HFFc6 (cell line): ENCODE data around the gene NATD1. TPM values are rescaled to one million over a fixed set of nuclear protein-coding genes. Genes with fewer than 3 reads are reported as not detected.

ENCODE experiments used
- DNase-seq: peaks from one replicate; pipeline ENCODE4 v3.0.0-alpha.2; 2018
- H3K27ac Mint-ChIP-seq: 2 replicates; pipeline ENCODE4 v1.8.0; 2020; ENCODE audit warnings: mild to moderate bottlenecking, mixed read lengths
- H3K27me3 Mint-ChIP-seq: 2 replicates; pipeline ENCODE4 v1.8.0; 2021; ENCODE audit warnings: mild to moderate bottlenecking, moderate library complexity, mixed read lengths; ENCODE audit not compliant: insufficient read depth
- H3K36me3 Mint-ChIP-seq: 2 replicates; pipeline ENCODE4 v1.8.0; 2021; ENCODE audit warnings: low read depth, mixed read lengths
- H3K4me1 Mint-ChIP-seq: 2 replicates; pipeline ENCODE4 v1.8.0; 2020; ENCODE audit warnings: low read depth, mixed read lengths
- H3K4me3 Mint-ChIP-seq: 2 replicates; pipeline ENCODE4 v1.8.0; 2020; ENCODE audit warnings: mild to moderate bottlenecking, moderate library complexity, mixed read lengths
- H3K9me3 Mint-ChIP-seq: 2 replicates; pipeline ENCODE4 v1.8.0; 2020; ENCODE audit warnings: mild to moderate bottlenecking, mixed read lengths
- CTCF ChIP-seq: fragments of 200-600 bp; sonication (generic); IDR thresholded peaks from 2 replicates; pipeline ENCODE4 v1.5.0; 2021; ENCODE audit warnings: antibody characterized with exemption, mild to moderate bottlenecking
- total RNA-seq, 6 experiments: library from RNA; stranded (reverse); fragmentation: NEBNext Ultra II Directional; extraction: Animal tissue kit (Norgen Biotek cat#: 25700); gene quantifications; 2 replicates in 1 of 6; 3 replicates in 5 of 6; pipeline ENCODE4 v1.2.3, GENCODE V29; 2021

Gene NATD1
- total RNA-seq, 6 experiments from 2014 or later = 3.7 to 7.9 (median 4.1) TPM

- no peaks in the 10 kb centered on the region; the same call in 1 of the 2 replicates for H3K27me3 Mint-ChIP-seq
- DNase-seq = no peak
- peaks cover 3% of the 10 kb centered on the region; the same call in 1 of the 2 replicates for H3K36me3 Mint-ChIP-seq
- H3K4me3 Mint-ChIP-seq = peak overlapping the region; percentile 97
- peaks cover 51% of the 10 kb centered on the region for H3K4me1 Mint-ChIP-seq
- no peak for TF ChIP-seq CTCF
- H3K9me3 Mint-ChIP-seq = no peaks in the 10 kb centered on the region
- H3K27ac Mint-ChIP-seq = peak overlapping the region; percentile 45
These were observed 37.3 kb downstream of the NATD1 start for GRCh38 chr17:21215935-21216334.

- Mint-ChIP-seq H3K4me1 (peaks cover 60% of the 10 kb centered on the region), H3K27me3 (no peaks in the 10 kb centered on the region; the same call in 1 of the 2 replicates), H3K9me3 (no peaks in the 10 kb centered on the region), H3K4me3 (peak overlapping the region; percentile 97), H3K36me3 (peaks cover 7% of the 10 kb centered on the region; the same call in 1 of the 2 replicates), H3K27ac (peak overlapping the region; percentile 78)
- no peak for TF ChIP-seq CTCF
- DNase-seq = no peak
These were observed 38.3 kb downstream of the NATD1 start for GRCh38 chr17:21214777-21215541.

- peaks cover 66% of the 10 kb centered on the region for H3K4me1 Mint-ChIP-seq
- H3K9me3 Mint-ChIP-seq = no peaks in the 10 kb centered on the region
- H3K36me3 Mint-ChIP-seq = peaks cover 7% of the 10 kb centered on the region; the same call in 1 of the 2 replicates
- DNase-seq = peak; percentile 95
- peak within 1 kb of the TSS; percentile 94 for H3K27ac Mint-ChIP-seq
- H3K27me3 Mint-ChIP-seq = no peaks in the 10 kb centered on the region; the same call in 1 of the 2 replicates
- peak within 1 kb of the TSS; percentile 97 for H3K4me3 Mint-ChIP-seq
- peak; percentile 43 for TF ChIP-seq CTCF
These were observed 39.0 kb downstream of the NATD1 start, which contains the start of gene TMEM11 for GRCh38 chr17:21214015-21214776. Gene TMEM11 (minus strand): TSS chr17:21214161. CDS start chr17:21214152, 9 bp downstream.

GRCh38 chr17:21213638-21214014, 39.6 kb downstream of the NATD1 start:
- peak overlapping the region; percentile 97 for H3K4me3 Mint-ChIP-seq
- no peak for TF ChIP-seq CTCF
- DNase-seq = no peak
- peaks cover 7% of the 10 kb centered on the region; the same call in 1 of the 2 replicates for H3K36me3 Mint-ChIP-seq
- H3K4me1 Mint-ChIP-seq = peaks cover 63% of the 10 kb centered on the region
- H3K27me3 Mint-ChIP-seq = no peaks in the 10 kb centered on the region; the same call in 1 of the 2 replicates
- no peaks in the 10 kb centered on the region for H3K9me3 Mint-ChIP-seq
- H3K27ac Mint-ChIP-seq = peak overlapping the region; percentile 94

- Mint-ChIP-seq H3K36me3 (peaks cover 7% of the 10 kb centered on the region; the same call in 1 of the 2 replicates), H3K27ac (peak overlapping the region; percentile 94), H3K4me3 (peak overlapping the region; percentile 97), H3K9me3 (no peaks in the 10 kb centered on the region), H3K27me3 (no peaks in the 10 kb centered on the region; the same call in 1 of the 2 replicates), H3K4me1 (peaks cover 59% of the 10 kb centered on the region)
- DNase-seq = no peak
- TF ChIP-seq CTCF = no peak
These were observed 40.2 kb downstream of the NATD1 start for GRCh38 chr17:21212826-21213637.
